Measurements from ENCODE around the gene SAA2.

The SAA2 gene

DNA sequence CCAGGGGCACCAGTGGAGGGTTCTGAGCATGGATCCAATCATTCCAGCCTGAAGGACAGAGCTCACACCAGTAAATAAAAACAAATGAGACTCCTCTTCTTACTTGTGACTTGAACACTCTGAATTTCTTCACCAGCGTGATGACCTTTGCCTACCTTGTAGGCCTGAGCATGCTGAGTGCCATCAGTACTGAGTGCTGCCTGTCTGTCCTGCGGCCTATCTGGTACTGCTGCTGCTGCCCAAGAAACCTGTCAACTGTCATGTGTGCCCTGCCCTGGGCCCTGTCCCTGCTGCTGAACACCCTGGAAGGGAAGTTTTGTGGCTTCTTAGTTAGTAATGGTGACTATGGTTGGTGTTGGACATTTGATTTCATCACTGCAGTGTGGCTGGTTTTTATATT lies 51.9 kb downstream of the SAA2 start:
- no peak for TF ChIP-seq CTCF (IDR thresholded peaks at IDR 0.05; ENCODE audit: low read depth, low read length)
- no peak for DNase-seq
- H3K4me3 ChIP-seq (ENCODE audit: low read depth, low read length), result no peak overlapping the region
- H3K36me3 ChIP-seq, result no peaks in the 10 kb centered on the region
- H3K27ac ChIP-seq, result no peak overlapping the region
- H3K9me3 ChIP-seq (ENCODE audit: severe bottlenecking), result no peaks in the 10 kb centered on the region
- no peaks in the 10 kb centered on the region for H3K27me3 ChIP-seq (ENCODE audit: insufficient read depth, low read depth, severe bottlenecking)

Measured in WERI-Rb-1 (cell line).